Testis (tissue), 2 donors: ENCODE results near the gene AKAP6.

Experiments used
- CTCF ChIP-seq, 3 experiments: fragments of 450-650 bp in 2 of 3; fragments of 200-600 bp in 1 of 3; sonication (generic) in 1 of 3; IDR thresholded peaks; one replicate each; pipeline ENCODE4 v1.5.1; 2016 to 2019; ENCODE audit warnings: antibody characterized with exemption in 3 of 3, mild to moderate bottlenecking in 2 of 3, moderate library complexity in 1 of 3
- POLR2A ChIP-seq: fragments of 450-650 bp; IDR thresholded peaks from one replicate; pipeline ENCODE4 v1.6.1; 2017; ENCODE audit warnings: antibody characterized with exemption, mild to moderate bottlenecking, moderate library complexity

GRCh38 chr14:32593290-32593942, 264.3 kb downstream of the AKAP6 start:
- TF ChIP-seq CTCF (IDR thresholded peaks at IDR 0.05), result no peak
- TF ChIP-seq POLR2A, result no peak
